Esophagus muscularis mucosa (tissue), 4 donors: Measurements from ENCODE around the gene TEC.

Source experiments
- CTCF ChIP-seq, 3 experiments: fragments of 200-600 bp in 2 of 3; fragments of 450-650 bp in 1 of 3; sonication (generic) in 2 of 3; IDR thresholded peaks; one replicate each; pipeline ENCODE4 v1.5.1; 2017 to 2019; ENCODE audit warnings: antibody characterized with exemption in 3 of 3, mild to moderate bottlenecking in 2 of 3, moderate library complexity in 1 of 3
- EP300 ChIP-seq: sonication (generic); formaldehyde crosslinking; IDR thresholded peaks from one replicate; pipeline ENCODE4 v1.6.1; 2017; ENCODE audit warnings: antibody characterized with exemption
- POLR2A ChIP-seq: fragments of 450-650 bp; IDR thresholded peaks from one replicate; pipeline ENCODE4 v1.6.1; 2017; ENCODE audit warnings: antibody characterized with exemption, moderate library complexity, mild to moderate bottlenecking, low read depth
- POLR2AphosphoS5 ChIP-seq, 2 donors: sonication (generic); formaldehyde crosslinking; IDR thresholded peaks; one replicate each; pipeline ENCODE4 v1.6.1; 2017; ENCODE audit warnings: antibody characterized with exemption in 2 of 2

GRCh38 chr4:48120132-48120531 lies 149.5 kb downstream of the TEC start:
- TF ChIP-seq POLR2A (no peak), CTCF (IDR thresholded peaks at IDR 0.05) (no peak), EP300 (no peak), POLR2AphosphoS5 (IDR thresholded peaks at IDR 0.05) (no peak)
